Testis (tissue), 2 donors: Measurements from ENCODE around the gene VIPAS39.

Experiments
- CTCF ChIP-seq, 3 experiments: fragments of 450-650 bp in 2 of 3; fragments of 200-600 bp in 1 of 3; sonication (generic) in 1 of 3; IDR thresholded peaks; one replicate each; pipeline ENCODE4 v1.5.1; 2016 to 2019; ENCODE audit warnings: antibody characterized with exemption in 3 of 3, mild to moderate bottlenecking in 2 of 3, moderate library complexity in 1 of 3
- POLR2A ChIP-seq: fragments of 450-650 bp; IDR thresholded peaks from one replicate; pipeline ENCODE4 v1.6.1; 2017; ENCODE audit warnings: antibody characterized with exemption, mild to moderate bottlenecking, moderate library complexity

- TF ChIP-seq CTCF (IDR thresholded peaks at IDR 0.05), result no peak
- no peak for TF ChIP-seq POLR2A
Observed at GRCh38 chr14:77467801-77468200, 10.4 kb upstream of the VIPAS39 start.
